ENCODE results near the gene ZFP91.

- TF ChIP-seq CTCF (IDR thresholded peaks at IDR 0.05) (no peak), POLR2AphosphoS5 (IDR thresholded peaks at IDR 0.05) (no peak)
These were observed 47.0 kb upstream of the ZFP91 start for GRCh38 chr11:58531865-58532341.
